Lower lobe of right lung (tissue), 2 donors: ENCODE measurements around the gene BCL2L11. TPM values are rescaled to one million over a fixed set of nuclear protein-coding genes. Genes with fewer than 3 reads are reported as not detected.

Source experiments
- ATAC-seq, 2 donors: fragments of 200-7000 bp; cut with Tn5 transposase; one replicate each; pipeline ENCODE4 v1.9.1; 2020 to 2022; ENCODE audit warnings: mild to moderate bottlenecking in 2 of 2, moderate library complexity in 2 of 2
- DNase-seq: peaks from one replicate; pipeline ENCODE4 v3.0.0-alpha.2; 2020
- H3K27ac ChIP-seq: fragments of 200-600 bp; one replicate; pipeline ENCODE4 v1.8.0; 2022
- H3K27me3 ChIP-seq: fragments of 200-600 bp; one replicate; pipeline ENCODE4 v1.8.0; 2022; ENCODE audit warnings: low read depth
- H3K36me3 ChIP-seq: fragments of 200-600 bp; one replicate; pipeline ENCODE4 v1.8.0; 2022; ENCODE audit warnings: mild to moderate bottlenecking
- H3K4me1 ChIP-seq: fragments of 200-600 bp; one replicate; pipeline ENCODE4 v1.8.0; 2022
- H3K4me3 ChIP-seq: fragments of 200-600 bp; one replicate; pipeline ENCODE4 v1.8.0; 2022; ENCODE audit warnings: mild to moderate bottlenecking
- H3K9me3 ChIP-seq: fragments of 200-600 bp; one replicate; pipeline ENCODE4 v1.8.0; 2022
- CTCF ChIP-seq: fragments of 200-600 bp; IDR thresholded peaks from one replicate; pipeline ENCODE4 v1.8.0; 2022; ENCODE audit warnings: antibody characterized with exemption, mild to moderate bottlenecking
- intact Hi-C: fragments of 100-400 bp; cut with DNase I; formaldehyde crosslinking; loops from one replicate; pipeline ENCODE4 v1.11.0; 2022
- total RNA-seq: library from RNA; stranded (reverse); fragmentation: NEBNext Ultra II Directional; extraction: Animal tissue kit (Norgen Biotek cat#: 25700); gene quantifications from one replicate; pipeline ENCODE4 v1.2.1, GENCODE V29; 2021
- donor health status: DM: no; HTN: yes; CAD: no; lungs with severe emphysema.

The BCL2L11 gene
- total RNA-seq, 1 donor from 2014 or later = 23.7 TPM

GRCh38 chr2:111101592-111101991 is 19.1 kb upstream of the BCL2L11 start:
- Histone ChIP-seq H3K9me3 (no peaks in the 10 kb centered on the region), H3K4me3 (no peak overlapping the region), H3K36me3 (no peaks in the 10 kb centered on the region), H3K27ac (no peak overlapping the region), H3K4me1 (no peaks in the 10 kb centered on the region), H3K27me3 (no peaks in the 10 kb centered on the region)
- intact Hi-C loops = no loop called here
- no peak for TF ChIP-seq CTCF
- DNase-seq (no peak), ATAC-seq (no peak)

GRCh38 chr2:111102216-111102615 is 18.5 kb upstream of the BCL2L11 start:
- Histone ChIP-seq H3K4me1 (no peaks in the 10 kb centered on the region), H3K27me3 (no peaks in the 10 kb centered on the region), H3K4me3 (no peak overlapping the region), H3K27ac (no peak overlapping the region), H3K9me3 (no peaks in the 10 kb centered on the region), H3K36me3 (no peaks in the 10 kb centered on the region)
- TF ChIP-seq CTCF = no peak
- DNase-seq (no peak), ATAC-seq (no peak)
- intact Hi-C loops = no loop called here

- Histone ChIP-seq H3K36me3 (no peaks in the 10 kb centered on the region), H3K27ac (no peak overlapping the region), H3K27me3 (no peaks in the 10 kb centered on the region), H3K9me3 (no peaks in the 10 kb centered on the region), H3K4me3 (no peak overlapping the region), H3K4me1 (no peaks in the 10 kb centered on the region)
- no peak for ATAC-seq
- DNase-seq = no peak
- no peak for TF ChIP-seq CTCF
- intact Hi-C loops = no loop called here
Measured at GRCh38 chr2:111105926-111106325, 14.8 kb upstream of the BCL2L11 start.

GRCh38 chr2:111106706-111107105 is 14.0 kb upstream of the BCL2L11 start:
- Histone ChIP-seq H3K9me3 (no peaks in the 10 kb centered on the region), H3K27me3 (no peaks in the 10 kb centered on the region), H3K4me3 (no peak overlapping the region), H3K4me1 (no peaks in the 10 kb centered on the region), H3K36me3 (no peaks in the 10 kb centered on the region), H3K27ac (no peak overlapping the region)
- TF ChIP-seq CTCF = no peak
- ATAC-seq (no peak), DNase-seq (no peak)
- intact Hi-C loops = no loop called here

GRCh38 chr2:111108745-111109271 is 11.9 kb upstream of the BCL2L11 start:
- H3K4me3 ChIP-seq = no peak overlapping the region
- no peaks in the 10 kb centered on the region for H3K9me3 ChIP-seq
- DNase-seq = no peak
- ATAC-seq = no peak
- H3K4me1 ChIP-seq = no peaks in the 10 kb centered on the region
- TF ChIP-seq CTCF = no peak
- no peak overlapping the region for H3K27ac ChIP-seq
- H3K27me3 ChIP-seq = peaks cover 6% of the 10 kb centered on the region
- intact Hi-C loops = no loop called here
- H3K36me3 ChIP-seq = no peaks in the 10 kb centered on the region
